ENCODE results near the gene TMEM240.
A peak's percentile ranks its signal among the peaks of the same experiment; 100 is the strongest.

GRCh38 chr1:1562556-1563195 lies 22.3 kb upstream of the TMEM240 start:
- TF ChIP-seq POLR2AphosphoS5 (IDR thresholded peaks at IDR 0.05) = peak; percentile 15 to 69 (median 37)
- TF ChIP-seq CTCF (IDR thresholded peaks at IDR 0.05 in 8 of 11, conservative IDR thresholded peaks at IDR 0.05 in 3 of 11) = no peak
- no peak for TF ChIP-seq POLR2A (IDR thresholded peaks at IDR 0.05)

All from spleen (tissue), 7 donors.